Measurements from ENCODE around the gene TSPAN2. TPM values are rescaled to one million over a fixed set of nuclear protein-coding genes. Genes with fewer than 3 reads are reported as not detected.

The TSPAN2 gene
- total RNA-seq, 1 donor from 2014 or later: 6.1 TPM

- Histone ChIP-seq H3K9me3 (no peaks in the 10 kb centered on the region), H3K27me3 (peaks cover 7% of the 10 kb centered on the region), H3K36me3 (no peaks in the 10 kb centered on the region), H3K4me1 (no peaks in the 10 kb centered on the region), H3K4me3 (no peak overlapping the region), H3K27ac (no peak overlapping the region)
- no peak for DNase-seq
- ATAC-seq: no peak
- TF ChIP-seq, protein P1, sequence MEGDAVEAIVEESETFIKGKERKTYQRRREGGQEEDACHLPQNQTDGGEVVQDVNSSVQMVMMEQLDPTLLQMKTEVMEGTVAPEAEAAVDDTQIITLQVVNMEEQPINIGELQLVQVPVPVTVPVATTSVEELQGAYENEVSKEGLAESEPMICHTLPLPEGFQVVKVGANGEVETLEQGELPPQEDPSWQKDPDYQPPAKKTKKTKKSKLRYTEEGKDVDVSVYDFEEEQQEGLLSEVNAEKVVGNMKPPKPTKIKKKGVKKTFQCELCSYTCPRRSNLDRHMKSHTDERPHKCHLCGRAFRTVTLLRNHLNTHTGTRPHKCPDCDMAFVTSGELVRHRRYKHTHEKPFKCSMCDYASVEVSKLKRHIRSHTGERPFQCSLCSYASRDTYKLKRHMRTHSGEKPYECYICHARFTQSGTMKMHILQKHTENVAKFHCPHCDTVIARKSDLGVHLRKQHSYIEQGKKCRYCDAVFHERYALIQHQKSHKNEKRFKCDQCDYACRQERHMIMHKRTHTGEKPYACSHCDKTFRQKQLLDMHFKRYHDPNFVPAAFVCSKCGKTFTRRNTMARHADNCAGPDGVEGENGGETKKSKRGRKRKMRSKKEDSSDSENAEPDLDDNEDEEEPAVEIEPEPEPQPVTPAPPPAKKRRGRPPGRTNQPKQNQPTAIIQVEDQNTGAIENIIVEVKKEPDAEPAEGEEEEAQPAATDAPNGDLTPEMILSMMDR (IDR thresholded peaks at IDR 0.05): no peak
- intact Hi-C loops (cut with DNase I): loop anchor here (5.0 kb wide), 1 partner anchor 461 kb away; no protein-coding TSS in a partner anchor
These were observed 46.8 kb upstream of the TSPAN2 start for GRCh38 chr1:115136106-115136505.

DNA sequence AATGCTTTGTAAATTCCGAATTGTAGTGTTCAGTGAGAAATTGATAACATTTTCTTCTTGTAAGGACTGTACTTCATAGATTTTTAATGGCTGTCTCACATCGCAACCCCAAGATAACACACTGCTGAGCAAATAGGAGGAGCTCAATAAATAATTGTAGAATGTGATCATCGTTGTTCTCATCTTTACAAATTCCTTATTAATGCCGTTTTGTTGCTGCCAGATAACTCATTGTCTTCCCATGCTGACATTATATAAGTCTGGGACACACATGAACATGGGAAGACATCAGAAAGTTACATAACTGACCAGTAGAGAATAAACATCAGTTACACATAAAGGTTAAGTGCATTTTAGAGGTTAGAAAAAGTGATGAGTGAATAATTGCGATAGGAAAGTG, 46.4 kb upstream of the TSPAN2 start:
- Histone ChIP-seq H3K36me3 (no peaks in the 10 kb centered on the region), H3K4me3 (no peak overlapping the region), H3K9me3 (no peaks in the 10 kb centered on the region), H3K27ac (no peak overlapping the region), H3K4me1 (no peaks in the 10 kb centered on the region), H3K27me3 (peaks cover 7% of the 10 kb centered on the region)
- TF ChIP-seq, protein P1 (IDR thresholded peaks at IDR 0.05): no peak
- DNase-seq (no peak), ATAC-seq (no peak)
- intact Hi-C loops (cut with DNase I): loop anchor here (5.0 kb wide), 1 partner anchor 462 kb away; no protein-coding TSS in a partner anchor

GRCh38 chr1:115134850-115135480, 45.7 kb upstream of the TSPAN2 start:
- intact Hi-C loops (cut with DNase I): loop anchor here (5.0 kb wide), 1 partner anchor 462 kb away; no protein-coding TSS in a partner anchor
- no peaks in the 10 kb centered on the region for H3K9me3 ChIP-seq
- ATAC-seq (no peak), DNase-seq (no peak)
- no peaks in the 10 kb centered on the region for H3K36me3 ChIP-seq
- H3K27ac ChIP-seq: no peak overlapping the region
- TF ChIP-seq, protein P1 (IDR thresholded peaks at IDR 0.05): no peak
- no peak overlapping the region for H3K4me3 ChIP-seq
- peaks cover 7% of the 10 kb centered on the region for H3K27me3 ChIP-seq
- H3K4me1 ChIP-seq: no peaks in the 10 kb centered on the region

GRCh38 chr1:115134231-115134630, 44.9 kb upstream of the TSPAN2 start:
- no peaks in the 10 kb centered on the region for H3K36me3 ChIP-seq
- DNase-seq: no peak
- H3K4me3 ChIP-seq: no peak overlapping the region

GRCh38 chr1:115133440-115133839, 44.1 kb upstream of the TSPAN2 start:
- intact Hi-C loops (cut with DNase I): no loop called here
- no peak overlapping the region for H3K27ac ChIP-seq
- DNase-seq (no peak), ATAC-seq (no peak)
- H3K4me3 ChIP-seq: no peak overlapping the region
- no peaks in the 10 kb centered on the region for H3K9me3 ChIP-seq
- TF ChIP-seq, protein P1 (IDR thresholded peaks at IDR 0.05): no peak
- no peaks in the 10 kb centered on the region for H3K36me3 ChIP-seq
- no peaks in the 10 kb centered on the region for H3K4me1 ChIP-seq
- peaks cover 6% of the 10 kb centered on the region for H3K27me3 ChIP-seq

More at GRCh38 chr1:115134231-115134630, 44.9 kb upstream of the TSPAN2 start:
- Histone ChIP-seq H3K9me3 (no peaks in the 10 kb centered on the region), H3K27me3 (peaks cover 7% of the 10 kb centered on the region), H3K4me1 (no peaks in the 10 kb centered on the region), H3K27ac (no peak overlapping the region)
- TF ChIP-seq, protein P1 (IDR thresholded peaks at IDR 0.05): no peak
- ATAC-seq: no peak
- intact Hi-C loops (cut with DNase I): no loop called here

Measured in upper lobe of right lung (tissue), 1 donor.